GM21360 (cell line): Measurements from ENCODE around the gene TTLL12.

ENCODE experiments used
- ATAC-seq: cut with Tn5 transposase; IDR thresholded peaks from one replicate; pipeline ENCODE4 v1.9.1; 2021; ENCODE audit warnings: mild to moderate bottlenecking, moderate library complexity; ENCODE audit not compliant: unreplicated experiment

The TTLL12 gene

GRCh38 chr22:43186272-43187170 lies at the start of gene TTLL12:
TTLL12 (minus strand) TSS chr22:43187134; CDS start chr22:43187069, 65 bp downstream.
- ATAC-seq = peak; percentile 41

DNA sequence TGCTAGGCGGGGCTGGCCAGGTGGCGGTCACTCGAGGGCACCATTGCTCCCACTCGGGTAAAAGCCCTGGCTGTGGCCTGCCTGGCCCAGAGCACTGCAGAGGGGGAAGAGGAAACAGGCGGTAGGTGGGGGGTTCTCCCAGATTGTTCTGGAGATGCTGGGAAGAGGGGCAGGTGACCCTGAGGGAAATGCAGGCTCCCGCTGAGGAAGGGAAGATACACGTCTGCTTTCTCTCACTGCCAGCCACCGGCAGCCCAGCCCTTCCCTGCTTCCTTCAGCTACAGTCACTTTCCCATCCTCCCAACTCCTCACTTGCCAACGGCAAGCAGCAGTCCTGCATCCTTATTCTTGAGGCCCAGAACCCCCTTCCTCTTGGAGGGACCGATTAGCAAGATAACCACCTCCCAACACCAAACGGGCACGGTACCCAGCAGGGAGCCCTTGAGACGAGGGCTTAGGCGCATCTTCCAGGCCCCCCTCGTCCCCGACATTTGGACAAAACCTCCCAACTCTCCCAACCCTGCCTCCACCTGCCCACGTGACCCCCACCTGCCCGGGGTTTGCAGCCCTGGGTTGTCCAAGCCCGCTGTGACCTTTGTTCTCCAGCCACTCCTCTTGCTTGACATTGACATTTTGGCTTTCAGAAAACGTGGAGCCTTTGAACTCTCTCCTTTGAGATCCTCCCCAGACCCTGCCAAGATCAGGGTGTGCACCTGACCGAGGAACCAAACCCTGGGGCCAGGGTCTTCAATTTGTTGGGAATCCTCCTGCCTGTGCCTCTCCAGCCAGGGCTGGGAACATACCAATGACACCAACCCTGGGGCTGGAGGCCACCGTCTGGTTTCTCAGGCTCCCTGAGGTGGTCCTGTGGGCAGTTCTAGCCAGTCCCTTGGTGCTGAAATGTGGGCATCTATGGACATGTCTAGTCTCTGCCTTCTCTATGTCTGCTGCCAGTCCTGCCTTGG lies 48.8 kb upstream of the TTLL12 start:
- ATAC-seq = no peak

DNA sequence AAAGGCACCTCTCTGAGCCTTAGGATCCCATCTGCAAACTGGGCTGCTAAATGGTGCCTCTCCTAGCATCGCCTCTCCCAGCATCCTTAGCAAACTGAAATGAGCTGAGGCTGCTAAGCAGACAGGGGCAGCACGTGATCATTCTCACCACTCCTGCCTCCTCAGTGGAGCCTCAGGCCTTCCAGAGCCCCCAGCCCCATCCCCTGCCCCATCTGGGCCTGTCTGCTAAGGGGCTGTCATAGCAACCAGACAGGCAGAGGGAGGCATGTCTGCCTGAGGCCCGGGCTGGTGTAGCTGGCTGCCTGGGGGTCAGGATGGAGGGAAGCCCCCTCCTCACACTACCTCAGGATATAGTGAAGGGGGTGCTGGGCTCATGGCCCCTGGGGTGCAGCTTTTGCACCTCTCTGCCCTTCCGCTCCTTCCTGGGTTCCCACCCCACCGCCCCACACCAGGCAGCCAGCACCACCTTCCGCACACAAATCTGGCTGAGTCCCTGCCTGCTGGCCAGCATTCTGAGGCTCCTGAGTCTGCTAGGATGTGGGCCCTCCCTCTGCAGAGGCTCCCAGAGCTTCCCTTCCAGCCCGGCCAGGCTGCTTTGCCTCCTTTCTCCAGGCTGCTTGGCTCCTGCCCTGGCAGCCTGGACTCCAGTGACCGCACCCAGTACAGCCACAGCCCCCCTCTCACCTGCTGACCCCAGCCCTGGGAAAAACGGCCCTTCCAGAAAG lies 47.5 kb upstream of the TTLL12 start:
- ATAC-seq = no peak

DNA sequence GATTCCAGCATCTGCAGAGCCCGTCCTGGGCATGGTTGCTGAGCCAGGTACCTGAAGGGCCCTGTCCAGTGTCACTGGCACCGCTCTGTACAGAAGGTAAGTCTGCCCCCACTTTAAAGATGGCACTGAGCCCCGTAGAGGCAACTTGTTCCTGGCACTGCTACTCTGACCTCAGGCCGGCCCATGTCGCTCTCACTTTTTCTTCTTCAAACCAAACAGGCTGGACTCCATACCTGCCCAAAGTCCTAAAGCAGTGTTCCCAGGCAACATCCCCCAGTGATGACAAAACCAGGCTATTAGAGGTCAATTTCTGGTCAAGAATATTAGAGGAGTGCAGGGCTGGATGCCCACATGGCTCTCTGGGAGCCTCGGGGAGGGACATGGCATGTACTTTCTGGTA lies 46.6 kb upstream of the TTLL12 start:
- no peak for ATAC-seq

DNA sequence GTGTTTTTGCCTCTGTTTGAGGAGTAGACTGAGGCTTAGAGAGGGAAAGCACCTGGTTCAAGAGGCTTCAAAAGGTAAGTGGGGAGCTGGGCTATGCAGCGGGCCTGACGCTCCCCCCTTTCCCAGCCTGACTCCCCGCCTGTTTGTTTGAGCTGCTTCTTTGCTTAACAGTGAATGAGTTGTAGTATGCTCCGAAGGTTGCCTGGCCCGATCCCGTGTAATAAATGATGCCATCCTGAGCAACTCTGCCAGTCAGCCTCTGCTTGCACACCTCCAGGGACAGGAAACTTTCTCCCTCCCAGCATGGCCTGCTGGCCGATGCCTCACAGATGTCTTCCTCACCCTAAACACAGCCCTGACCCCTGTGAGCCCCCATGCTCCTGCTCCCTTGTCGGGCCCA lies 45.5 kb upstream of the TTLL12 start:
- no peak for ATAC-seq

- ATAC-seq = no peak
These were observed 44.7 kb upstream of the TTLL12 start for GRCh38 chr22:43231724-43232034.

- ATAC-seq = no peak
These were observed 44.2 kb upstream of the TTLL12 start for GRCh38 chr22:43230971-43231723.

DNA sequence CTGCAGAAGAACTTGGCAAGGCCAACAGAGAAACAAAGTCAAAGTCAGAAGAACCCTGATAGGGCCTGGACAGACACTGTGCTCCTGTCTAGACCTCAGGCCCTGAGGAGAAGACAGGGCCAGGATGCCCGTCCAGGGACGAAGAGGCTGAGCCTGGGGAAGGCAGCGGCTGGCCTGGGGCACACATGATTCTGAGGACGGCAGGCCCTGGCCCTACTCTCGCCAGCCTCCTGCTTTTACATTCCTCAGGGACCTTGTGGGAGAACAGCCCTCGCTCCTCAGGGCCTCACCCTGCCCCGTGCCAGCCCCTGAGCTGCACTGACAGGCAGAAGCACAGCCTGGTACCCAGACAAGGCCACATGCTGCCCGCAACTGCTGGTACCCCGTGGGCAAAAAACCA lies 43.6 kb upstream of the TTLL12 start:
- no peak for ATAC-seq

- ATAC-seq = no peak
These were observed 41.9 kb upstream of the TTLL12 start for GRCh38 chr22:43228863-43229262.

GRCh38 chr22:43228330-43228729 lies 41.4 kb upstream of the TTLL12 start:
- no peak for ATAC-seq

GRCh38 chr22:43227239-43227630 lies 40.3 kb upstream of the TTLL12 start:
- no peak for ATAC-seq

DNA sequence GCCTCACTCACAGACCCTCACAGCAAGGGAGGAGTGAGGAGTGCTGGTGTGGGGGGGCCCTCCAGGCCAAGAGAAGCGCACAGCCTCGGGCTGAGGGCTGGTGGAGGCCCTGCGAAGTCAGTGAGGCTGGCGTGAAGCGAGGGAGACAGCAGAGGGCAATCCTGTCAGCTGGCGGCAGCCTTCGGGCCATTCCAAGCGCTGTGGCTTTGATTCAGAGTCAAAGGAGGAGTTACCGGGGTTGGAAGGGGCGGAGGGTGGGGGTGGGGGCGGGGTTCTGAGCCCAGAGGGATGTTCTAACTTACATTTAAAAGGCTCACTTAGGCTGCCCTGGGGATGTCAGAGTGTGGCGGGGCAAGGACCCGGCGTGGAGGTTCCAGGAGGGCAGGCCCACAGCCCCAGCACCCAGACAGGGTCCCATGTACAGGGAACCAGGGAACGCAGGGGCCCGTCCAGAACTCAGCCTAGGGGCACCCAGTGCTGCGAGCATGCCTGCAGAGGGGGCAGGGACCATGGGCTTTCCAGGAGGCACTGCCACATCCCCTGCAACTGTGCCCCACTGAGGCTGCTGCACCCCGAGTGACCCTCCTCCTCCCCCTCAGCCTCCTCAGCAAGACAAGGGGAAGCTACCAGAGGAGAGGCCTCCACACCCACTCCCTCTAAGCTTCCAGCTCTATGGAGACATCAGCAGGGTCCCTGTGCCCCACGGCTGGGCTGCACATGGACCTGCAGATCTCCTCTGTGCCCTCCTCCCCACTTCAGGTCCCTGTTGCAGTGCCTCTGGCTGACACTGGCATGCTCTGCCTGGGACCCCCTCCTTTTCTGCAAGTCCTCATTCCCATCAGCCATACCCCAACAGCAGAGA lies 39.7 kb upstream of the TTLL12 start:
- no peak for ATAC-seq

DNA sequence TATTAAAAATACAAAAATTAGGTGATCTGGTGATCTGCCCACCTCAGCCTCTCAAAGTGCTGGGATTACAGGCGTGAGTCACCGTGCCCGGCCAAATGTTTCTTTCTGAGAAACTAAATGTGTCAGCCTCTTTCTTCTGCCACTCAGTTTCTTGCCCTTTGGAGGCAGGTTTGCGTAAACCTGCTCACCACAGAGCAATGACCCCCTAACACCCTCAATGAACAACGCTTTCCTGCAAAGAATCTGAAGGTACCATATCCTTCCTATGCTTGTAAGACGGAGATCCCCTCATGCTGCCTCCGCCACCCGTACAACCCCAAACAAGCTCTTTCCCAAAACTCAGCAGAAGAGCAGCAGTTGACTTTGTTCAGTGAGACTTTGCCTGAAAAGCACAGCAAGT lies 38.7 kb upstream of the TTLL12 start:
- no peak for ATAC-seq

DNA sequence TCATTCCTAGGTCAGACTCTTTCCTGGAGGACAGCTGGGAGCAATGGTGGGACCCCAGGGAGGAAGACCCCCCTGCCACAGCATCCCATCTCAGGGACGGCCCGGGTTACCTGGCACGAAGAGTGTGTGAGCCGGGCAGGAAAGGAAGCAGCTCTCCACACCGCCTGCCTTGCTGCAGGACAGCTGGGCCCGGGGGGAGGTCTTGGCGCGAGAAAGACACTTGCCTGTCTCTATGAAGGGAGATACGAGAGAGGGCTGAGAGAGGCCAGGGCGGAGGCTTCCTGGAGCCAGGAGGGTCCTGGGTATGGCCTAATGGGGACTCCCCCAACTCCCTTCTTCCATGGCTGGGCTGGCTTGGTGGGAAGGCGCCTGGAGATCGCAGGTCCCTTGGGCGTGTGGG lies 36.1 kb upstream of the TTLL12 start:
- ATAC-seq = no peak

DNA sequence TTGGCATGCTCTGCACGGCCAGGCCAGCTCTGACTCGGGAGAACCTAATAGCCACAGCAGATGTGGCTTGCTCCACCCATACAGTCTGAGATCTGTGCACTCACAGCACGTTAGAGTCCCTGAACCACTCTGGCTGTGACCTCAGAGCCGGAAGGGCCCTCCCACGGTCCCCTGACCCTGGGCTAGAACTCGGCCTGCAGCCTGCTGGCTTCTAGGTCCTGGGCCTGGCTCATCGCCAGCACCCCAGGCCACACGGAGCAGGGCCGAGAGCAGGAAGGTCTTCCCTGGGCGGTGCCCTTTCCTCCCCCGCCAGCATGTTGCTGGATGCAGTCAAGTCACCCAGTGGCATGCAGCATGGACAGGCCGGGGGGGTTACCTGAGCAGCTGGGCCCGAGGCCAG lies 35.3 kb upstream of the TTLL12 start:
- ATAC-seq = no peak

- no peak for ATAC-seq
These were observed 33.9 kb upstream of the TTLL12 start for GRCh38 chr22:43220625-43221380.

- no peak for ATAC-seq
These were observed 31.9 kb upstream of the TTLL12 start for GRCh38 chr22:43218786-43219185.

DNA sequence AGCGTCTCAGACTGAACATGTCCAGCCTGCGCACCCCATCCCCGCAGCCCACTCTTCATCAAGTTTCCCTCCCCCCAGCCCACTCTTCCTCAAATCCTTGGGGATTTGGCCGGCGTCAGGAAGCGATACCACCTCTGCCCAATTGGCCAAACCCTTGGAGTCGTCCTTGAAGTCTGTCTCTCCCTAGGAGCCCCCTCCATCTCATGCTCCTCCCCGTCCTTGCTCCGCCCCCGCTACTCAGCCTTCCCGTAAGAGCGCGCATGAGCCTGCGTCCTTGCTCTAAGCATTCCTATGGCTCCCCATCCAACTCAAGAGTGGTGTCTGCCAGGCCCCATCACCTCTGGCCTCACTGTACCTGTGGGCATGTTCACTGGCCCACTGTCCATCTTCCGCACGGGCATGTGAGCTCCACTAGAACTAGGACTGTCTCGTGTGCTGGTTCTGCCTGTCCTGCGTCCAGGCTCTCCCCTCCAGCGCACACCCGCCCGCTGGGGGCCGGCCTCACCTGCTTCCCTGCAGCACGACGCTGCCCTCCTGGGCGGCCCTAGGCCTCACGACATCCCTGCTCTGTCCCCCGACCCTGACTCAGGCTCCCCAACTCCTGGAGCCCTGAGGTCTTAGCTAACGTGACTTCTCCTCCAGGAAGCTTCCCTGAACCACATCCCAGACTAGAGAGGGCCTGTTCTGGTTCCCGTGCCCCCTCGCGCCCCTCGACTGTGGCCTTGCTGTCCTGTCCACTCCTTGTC lies 30.5 kb upstream of the TTLL12 start:
- no peak for ATAC-seq
